ENCODE data around the gene PLCD3.

PLCD3 gene

DNA sequence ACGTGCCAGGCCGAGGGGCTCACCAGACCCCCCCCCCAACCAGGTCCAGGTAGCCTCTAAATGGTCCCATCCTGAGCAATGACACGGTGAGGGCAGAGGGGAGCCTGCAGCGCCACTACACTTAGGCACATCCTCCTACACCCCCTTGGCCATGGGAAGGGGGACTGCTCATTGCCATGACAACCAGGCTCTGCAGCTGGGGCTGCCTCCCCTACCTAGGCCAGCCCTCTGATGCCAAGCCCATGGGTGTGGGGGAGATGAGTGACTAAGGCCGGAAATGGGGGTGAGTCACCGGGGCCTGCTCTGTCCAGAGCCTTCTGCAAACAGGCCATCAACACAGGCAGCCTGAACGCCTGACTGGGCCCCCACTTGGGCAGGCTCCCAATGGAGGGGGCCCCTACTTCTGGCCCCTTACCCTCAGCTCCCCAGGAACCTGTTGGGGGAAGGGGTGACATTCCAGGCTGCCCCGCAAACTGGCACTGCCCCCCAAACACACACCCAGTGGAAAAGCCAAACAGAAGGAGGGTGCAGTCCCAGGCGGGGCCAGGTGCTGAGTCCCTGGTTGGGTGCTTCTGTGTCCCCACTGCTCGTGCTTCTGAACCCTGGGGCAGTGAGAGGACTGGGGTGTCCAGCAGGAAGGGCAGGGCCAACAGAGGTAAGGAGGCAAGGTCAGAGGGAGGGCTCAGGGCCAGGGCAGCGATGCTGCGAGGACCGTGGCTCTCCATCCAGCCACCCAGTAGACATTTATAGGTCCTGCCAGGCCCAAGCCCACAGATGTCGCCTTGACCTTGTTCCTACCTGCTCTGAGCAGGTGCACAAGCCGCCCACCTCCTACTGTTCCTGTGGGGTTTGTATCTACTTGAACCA, 8.2 kb downstream of the PLCD3 start:
- H3K23ac ChIP-seq (ENCODE audit: low read length), result no peak overlapping the region
- no peak overlapping the region for H4K12ac ChIP-seq (ENCODE audit: low read depth, low read length)
- H3K4me1 ChIP-seq (ENCODE audit: control insufficient read depth in 1 of 2, insufficient read depth in 2 of 2, low read length in 2 of 2), result peaks cover 26 to 28% of the 10 kb centered on the region in 2 experiments
- peaks cover 2 to 10% of the 10 kb centered on the region in 2 experiments for H3K36me3 ChIP-seq (ENCODE audit: control insufficient read depth in 1 of 2, insufficient read depth in 2 of 2, low read length in 2 of 2)
- H3K18ac ChIP-seq (ENCODE audit: low read length), result peak overlapping the region; percentile 60
- H4K91ac ChIP-seq (ENCODE audit: low read depth, low read length), result peak overlapping the region; percentile 81
- H2BK5ac ChIP-seq (ENCODE audit: low read depth, low read length, poor library complexity), result no peak overlapping the region
- H2BK12ac ChIP-seq (ENCODE audit: low read length), result peak overlapping the region; percentile 79
- no peaks in the 10 kb centered on the region for H3K27me3 ChIP-seq (ENCODE audit: insufficient read depth, low read length)
- no peak overlapping the region for H3K4me3 ChIP-seq (ENCODE audit: low read depth, low read length)
- peak overlapping the region; percentile 60 for H2AFZ ChIP-seq (ENCODE audit: insufficient read depth, low read length, poor library complexity)
- H4K8ac ChIP-seq (ENCODE audit: low read depth, low read length), result peak overlapping the region; percentile 48
- no peaks in the 10 kb centered on the region for H3K9me3 ChIP-seq (ENCODE audit: insufficient read depth, low read depth, low read length)
- no CpG with 5 or more reads among the region's 15 CpGs for WGBS (ENCODE audit: extremely low coverage, insufficient coverage, insufficient read length)
- peak overlapping the region; percentile 38 for H3K4ac ChIP-seq (ENCODE audit: low read depth, low read length)
- H2AK5ac ChIP-seq (ENCODE audit: low read length), result peak overlapping the region; percentile 77
- no peak overlapping the region for H3K9ac ChIP-seq (ENCODE audit: low read length)
- peaks cover 11% of the 10 kb centered on the region for H3K79me1 ChIP-seq (ENCODE audit: low read length)
- DNase-seq, result no peak
- H3K4me2 ChIP-seq (ENCODE audit: low read length), result peak overlapping the region; percentile 7
- H3K79me2 ChIP-seq (ENCODE audit: control insufficient read depth, insufficient read depth, low read length, poor library complexity), result no peaks in the 10 kb centered on the region
- peak overlapping the region; percentile 72 for H2BK120ac ChIP-seq (ENCODE audit: insufficient read depth, low read length, poor library complexity)
- no peak overlapping the region for H3K27ac ChIP-seq (ENCODE audit: low read depth, low read length)
- H3K14ac ChIP-seq (ENCODE audit: low read length), result peak overlapping the region; percentile 11

- no peak overlapping the region for H4K8ac ChIP-seq (ENCODE audit: low read depth, low read length)
- peaks cover 22 to 25% of the 10 kb centered on the region in 2 experiments for H3K4me1 ChIP-seq (ENCODE audit: control insufficient read depth in 1 of 2, insufficient read depth in 2 of 2, low read length in 2 of 2)
- no peak overlapping the region for H3K4ac ChIP-seq (ENCODE audit: low read depth, low read length)
- H4K12ac ChIP-seq (ENCODE audit: low read depth, low read length), result no peak overlapping the region
- H3K79me2 ChIP-seq (ENCODE audit: control insufficient read depth, insufficient read depth, low read length, poor library complexity), result no peaks in the 10 kb centered on the region
- no peaks in the 10 kb centered on the region for H3K27me3 ChIP-seq (ENCODE audit: insufficient read depth, low read length)
- H4K91ac ChIP-seq (ENCODE audit: low read depth, low read length), result peak overlapping the region; percentile 20
- H3K23ac ChIP-seq (ENCODE audit: low read length), result no peak overlapping the region
- H2BK120ac ChIP-seq (ENCODE audit: insufficient read depth, low read length, poor library complexity), result no peak overlapping the region
- H3K9ac ChIP-seq (ENCODE audit: low read length), result no peak overlapping the region
- H3K14ac ChIP-seq (ENCODE audit: low read length), result no peak overlapping the region
- H2BK12ac ChIP-seq (ENCODE audit: low read length), result peak overlapping the region; percentile 41
- WGBS (ENCODE audit: extremely low coverage, insufficient coverage, insufficient read length), result no CpG with 5 or more reads among the region's 6 CpGs
- H3K4me2 ChIP-seq (ENCODE audit: low read length), result no peak overlapping the region
- peaks cover 6 to 12% of the 10 kb centered on the region in 2 experiments for H3K36me3 ChIP-seq (ENCODE audit: control insufficient read depth in 1 of 2, insufficient read depth in 2 of 2, low read length in 2 of 2)
- DNase-seq, result no peak
- H2AFZ ChIP-seq (ENCODE audit: insufficient read depth, low read length, poor library complexity), result no peak overlapping the region
- no peak overlapping the region for H2BK5ac ChIP-seq (ENCODE audit: low read depth, low read length, poor library complexity)
- no peak overlapping the region for H3K27ac ChIP-seq (ENCODE audit: low read depth, low read length)
- H3K18ac ChIP-seq (ENCODE audit: low read length), result no peak overlapping the region
- no peak overlapping the region for H2AK5ac ChIP-seq (ENCODE audit: low read length)
- H3K4me3 ChIP-seq (ENCODE audit: low read depth, low read length), result no peak overlapping the region
- H3K79me1 ChIP-seq (ENCODE audit: low read length), result peaks cover 9% of the 10 kb centered on the region
- H3K9me3 ChIP-seq (ENCODE audit: insufficient read depth, low read depth, low read length), result no peaks in the 10 kb centered on the region
Measured at GRCh38 chr17:45123076-45123770, 9.1 kb downstream of the PLCD3 start.

DNA sequence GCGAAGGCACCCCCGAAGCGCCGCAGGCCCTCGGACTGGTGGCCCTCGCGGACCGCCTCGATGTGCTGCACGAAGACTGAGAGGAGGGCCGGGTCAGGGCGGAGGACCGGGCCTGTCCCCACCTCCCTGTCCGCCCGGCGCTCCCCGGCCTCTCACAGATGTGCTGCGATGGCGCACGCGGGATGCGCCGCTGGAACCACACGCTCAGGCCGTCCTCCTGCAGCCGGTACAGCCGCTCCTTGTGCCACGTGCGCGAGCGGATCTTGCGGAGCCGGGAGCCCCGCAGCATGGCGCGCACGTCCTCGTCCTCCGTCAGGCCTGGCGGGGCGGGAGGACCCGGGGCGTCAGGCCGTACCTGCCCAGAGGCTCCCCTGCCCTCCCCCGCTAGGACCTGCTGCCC, 11.3 kb downstream of the PLCD3 start:
- Histone ChIP-seq H3K4me1 (ENCODE audit: control insufficient read depth in 1 of 2, insufficient read depth in 2 of 2, low read length in 2 of 2) (peaks cover 10 to 13% of the 10 kb centered on the region in 2 experiments), H4K91ac (ENCODE audit: low read depth, low read length) (no peak overlapping the region), H2BK5ac (ENCODE audit: low read depth, low read length, poor library complexity) (no peak overlapping the region), H3K79me1 (ENCODE audit: low read length) (peaks cover 3% of the 10 kb centered on the region), H2AFZ (ENCODE audit: insufficient read depth, low read length, poor library complexity) (no peak overlapping the region), H4K12ac (ENCODE audit: low read depth, low read length) (no peak overlapping the region), H3K36me3 (ENCODE audit: control insufficient read depth in 1 of 2, insufficient read depth in 2 of 2, low read length in 2 of 2) (peaks cover 13 to 16% of the 10 kb centered on the region in 2 experiments), H3K23ac (ENCODE audit: low read length) (no peak overlapping the region), H3K9me3 (ENCODE audit: insufficient read depth, low read depth, low read length) (no peaks in the 10 kb centered on the region), H3K4me2 (ENCODE audit: low read length) (no peak overlapping the region), H3K79me2 (ENCODE audit: control insufficient read depth, insufficient read depth, low read length, poor library complexity) (no peaks in the 10 kb centered on the region), H3K27me3 (ENCODE audit: insufficient read depth, low read length) (no peaks in the 10 kb centered on the region), H2BK120ac (ENCODE audit: insufficient read depth, low read length, poor library complexity) (no peak overlapping the region), H3K27ac (ENCODE audit: low read depth, low read length) (no peak overlapping the region), H2BK12ac (ENCODE audit: low read length) (no peak overlapping the region), H4K8ac (ENCODE audit: low read depth, low read length) (no peak overlapping the region), H3K4ac (ENCODE audit: low read depth, low read length) (no peak overlapping the region), H3K14ac (ENCODE audit: low read length) (no peak overlapping the region), H3K4me3 (ENCODE audit: low read depth, low read length) (no peak overlapping the region), H2AK5ac (ENCODE audit: low read length) (no peak overlapping the region), H3K18ac (ENCODE audit: low read length) (no peak overlapping the region), H3K9ac (ENCODE audit: low read length) (no peak overlapping the region)
- DNase-seq, result no peak
- WGBS (ENCODE audit: extremely low coverage, insufficient coverage, insufficient read length), result no CpG with 5 or more reads among the region's 45 CpGs

- no peak overlapping the region for H3K4me3 ChIP-seq (ENCODE audit: low read depth, low read length)
- no CpG with 5 or more reads among the region's 22 CpGs for WGBS (ENCODE audit: extremely low coverage, insufficient coverage, insufficient read length)
- no peak overlapping the region for H3K4me2 ChIP-seq (ENCODE audit: low read length)
- no peak overlapping the region for H2AK5ac ChIP-seq (ENCODE audit: low read length)
- H2AFZ ChIP-seq (ENCODE audit: insufficient read depth, low read length, poor library complexity), result no peak overlapping the region
- H3K36me3 ChIP-seq (ENCODE audit: control insufficient read depth in 1 of 2, insufficient read depth in 2 of 2, low read length in 2 of 2), result peaks cover 13 to 16% of the 10 kb centered on the region in 2 experiments
- H2BK5ac ChIP-seq (ENCODE audit: low read depth, low read length, poor library complexity), result no peak overlapping the region
- no peak overlapping the region for H4K91ac ChIP-seq (ENCODE audit: low read depth, low read length)
- H2BK12ac ChIP-seq (ENCODE audit: low read length), result no peak overlapping the region
- no peak overlapping the region for H3K18ac ChIP-seq (ENCODE audit: low read length)
- H3K4me1 ChIP-seq (ENCODE audit: control insufficient read depth in 1 of 2, insufficient read depth in 2 of 2, low read length in 2 of 2), result peaks cover 10 to 13% of the 10 kb centered on the region in 2 experiments
- no peak overlapping the region for H3K4ac ChIP-seq (ENCODE audit: low read depth, low read length)
- H3K23ac ChIP-seq (ENCODE audit: low read length), result no peak overlapping the region
- no peaks in the 10 kb centered on the region for H3K27me3 ChIP-seq (ENCODE audit: insufficient read depth, low read length)
- H3K9ac ChIP-seq (ENCODE audit: low read length), result no peak overlapping the region
- H4K12ac ChIP-seq (ENCODE audit: low read depth, low read length), result no peak overlapping the region
- H3K79me2 ChIP-seq (ENCODE audit: control insufficient read depth, insufficient read depth, low read length, poor library complexity), result no peaks in the 10 kb centered on the region
- H2BK120ac ChIP-seq (ENCODE audit: insufficient read depth, low read length, poor library complexity), result no peak overlapping the region
- no peak overlapping the region for H3K14ac ChIP-seq (ENCODE audit: low read length)
- DNase-seq, result no peak
- H3K9me3 ChIP-seq (ENCODE audit: insufficient read depth, low read depth, low read length), result no peaks in the 10 kb centered on the region
- H3K79me1 ChIP-seq (ENCODE audit: low read length), result peaks cover 3% of the 10 kb centered on the region
- no peak overlapping the region for H3K27ac ChIP-seq (ENCODE audit: low read depth, low read length)
- no peak overlapping the region for H4K8ac ChIP-seq (ENCODE audit: low read depth, low read length)
Measured at GRCh38 chr17:45120558-45120957, 11.8 kb downstream of the PLCD3 start.

Data from trophoblast cell (in vitro differentiated cells and primary cell).